Heart left ventricle (tissue), 16 donors: ENCODE measurements around the gene KLHL1. TPM values are rescaled to one million over a fixed set of nuclear protein-coding genes. Genes with fewer than 3 reads are reported as not detected.

Experiments
- ATAC-seq, 4 donors: fragments of 200-7000 bp; cut with Tn5 transposase; one replicate each; pipeline ENCODE4 v1.9.1; 2020 to 2022; ENCODE audit warnings: moderate library complexity in 4 of 4, mild to moderate bottlenecking in 3 of 4, moderate number of reproducible peaks in 1 of 4
- DNase-seq, 5 donors: peaks; one replicate each; pipeline ENCODE4 v3.0.0-alpha.2; 2020
- H3K27ac ChIP-seq, 12 donors: fragments of 200-600 bp; sonication (generic) in 4 of 12; one replicate each; pipeline versions ENCODE4 v1.5.0 to v1.8.0; 2016 to 2022; ENCODE audit warnings: mild to moderate bottlenecking in 2 of 12
- H3K27me3 ChIP-seq, 9 donors: fragments of 200-600 bp; sonication (generic) in 2 of 9; one replicate each; pipeline versions ENCODE4 v1.5.1 to v1.8.0; 2016 to 2022; ENCODE audit warnings: mild to moderate bottlenecking in 3 of 9
- H3K36me3 ChIP-seq, 9 donors: fragments of 200-600 bp; sonication (generic) in 2 of 9; one replicate each; pipeline versions ENCODE4 v1.5.0 to v1.8.0; 2018 to 2022; ENCODE audit warnings: mild to moderate bottlenecking in 2 of 9
- H3K4me1 ChIP-seq, 12 donors: fragments of 200-600 bp; sonication (generic) in 4 of 12; one replicate each; pipeline versions ENCODE4 v1.5.0 to v1.8.0; 2016 to 2022; ENCODE audit warnings: mild to moderate bottlenecking in 3 of 12
- H3K4me3 ChIP-seq, 12 donors: fragments of 200-600 bp; sonication (generic) in 4 of 12; one replicate each; pipeline versions ENCODE4 v1.5.0 to v1.8.0; 2017 to 2022; ENCODE audit warnings: mild to moderate bottlenecking in 9 of 12, moderate library complexity in 4 of 12
- H3K9me3 ChIP-seq, 12 donors: fragments of 200-600 bp; sonication (generic) in 4 of 12; one replicate each; pipeline versions ENCODE4 v1.5.0 to v1.8.0; 2016 to 2022; ENCODE audit warnings: mild to moderate bottlenecking in 1 of 12
- POLR2A ChIP-seq, 2 donors: fragments of 450-650 bp; IDR thresholded peaks; one replicate each; pipeline ENCODE4 v1.6.1; 2017; ENCODE audit warnings: antibody characterized with exemption in 2 of 2, mild to moderate bottlenecking in 2 of 2, moderate library complexity in 2 of 2
- WGBS, 4 donors: extraction: QIAGEN DNeasy Blood & Tissue Kit in 2 of 4; methylation state at CpG; one replicate each; pipeline versions ENCODE4 v1.1.5 to v1.1.7; 2013 to 2018; 5-methylcytosine and 5-hydroxymethylcytosine counted together
- intact Hi-C, 10 donors: fragments of 100-400 bp; cut with DNase I; formaldehyde crosslinking; loops; one replicate each; pipeline versions ENCODE4 v1.11.1 to v1.14.2; 2022
- polyA plus RNA-seq, 2 donors: library from polyadenylated mRNA; stranded (reverse); fragments of 200-250 nt; gene quantifications; one replicate each; pipeline ENCODE4 v1.2.3, GENCODE V29; 2013
- total RNA-seq, 9 donors: library from RNA; depleted of rRNA in 2 of 9; stranded (reverse); fragments of >200 nt in 2 of 9; fragmentation: NEBNext Ultra II Directional in 3 of 9; extraction: Animal tissue kit (Norgen Biotek cat#: 25700) in 3 of 9; gene quantifications; one replicate each; pipeline versions ENCODE4 v1.1.0 to v1.2.4, GENCODE V29; 2016 to 2023
- TF ChIP-seq, protein P1 (sequence below), 12 donors: fragments of 200-600 bp; sonication (generic) in 4 of 12; IDR thresholded peaks; one replicate each; pipeline versions ENCODE4 v1.5.0 to v1.8.0; 2018 to 2022; ENCODE audit warnings: antibody characterized with exemption in 12 of 12, mild to moderate bottlenecking in 5 of 12
- donor health status: ischemic (EF 13 %, LVEDD 7.1; RV severe dilation, severe dysfunction).
- donor health status: healthy with polysubstance abuse.
- donor health status: DM: no; HTN: yes; CAD: no.
- donor health status: DM: no; HTN: no; CAD: no.
- donor health status: ischemic (EF 25% LVEDD 6.9; RV normal size, moderate dysfunction).
- donor health status: ischemic (EF 25% LVEDD 5.7; RV mildly dilated, moderate dysfunction).
- donor health status: healthy.
- donor health status: DM: yes; HTN: yes; CAD: no.
- donor health status: ischemic (EF 35%, LVEDD 5.7; RV mildly dilated, moderate dysfunction).
- donor health status: nonischemic (EF 11% LVEDD 7.7; RV severe dilation, severe dysfunction).
- donor health status: DM: yes; HTN: yes; CAD: no.
- donor health status: PGD.
- donor health status: ischemic (EF 29% LVEDD 5.4; RV normal size, mild dysfunction).
- donor health status: nonischemic (EF 23%, LVEDD 6.1; RV moderate dilation, normal function).

Gene KLHL1
- total and polyA plus RNA-seq, 11 donors = not detected

DNA sequence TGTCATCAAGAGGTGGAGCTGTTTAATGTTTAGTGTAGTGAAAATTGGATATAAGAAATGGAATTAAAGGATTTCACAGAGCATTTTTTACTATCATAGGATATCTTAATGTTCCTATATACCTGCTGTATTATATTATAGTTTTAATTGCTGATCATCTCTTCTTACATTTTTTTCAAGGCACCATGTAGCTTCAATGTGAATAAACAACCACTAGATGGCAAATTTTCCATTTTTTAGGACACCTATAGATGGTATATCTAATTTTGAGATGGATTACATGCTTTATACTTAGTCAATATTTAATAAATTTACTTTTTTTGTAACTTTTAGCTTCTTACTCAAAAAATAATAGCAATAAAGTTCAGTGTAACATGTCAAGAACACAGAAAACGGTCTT is 9.6 kb downstream of the KLHL1 start:
- intact Hi-C loops = loop anchor here in 1 of 10 donors (10.0 kb wide), 1 partner anchor 216 kb away; no protein-coding TSS in a partner anchor
- H3K4me1 ChIP-seq = no peaks in the 10 kb centered on the region
- TF ChIP-seq, protein P1, sequence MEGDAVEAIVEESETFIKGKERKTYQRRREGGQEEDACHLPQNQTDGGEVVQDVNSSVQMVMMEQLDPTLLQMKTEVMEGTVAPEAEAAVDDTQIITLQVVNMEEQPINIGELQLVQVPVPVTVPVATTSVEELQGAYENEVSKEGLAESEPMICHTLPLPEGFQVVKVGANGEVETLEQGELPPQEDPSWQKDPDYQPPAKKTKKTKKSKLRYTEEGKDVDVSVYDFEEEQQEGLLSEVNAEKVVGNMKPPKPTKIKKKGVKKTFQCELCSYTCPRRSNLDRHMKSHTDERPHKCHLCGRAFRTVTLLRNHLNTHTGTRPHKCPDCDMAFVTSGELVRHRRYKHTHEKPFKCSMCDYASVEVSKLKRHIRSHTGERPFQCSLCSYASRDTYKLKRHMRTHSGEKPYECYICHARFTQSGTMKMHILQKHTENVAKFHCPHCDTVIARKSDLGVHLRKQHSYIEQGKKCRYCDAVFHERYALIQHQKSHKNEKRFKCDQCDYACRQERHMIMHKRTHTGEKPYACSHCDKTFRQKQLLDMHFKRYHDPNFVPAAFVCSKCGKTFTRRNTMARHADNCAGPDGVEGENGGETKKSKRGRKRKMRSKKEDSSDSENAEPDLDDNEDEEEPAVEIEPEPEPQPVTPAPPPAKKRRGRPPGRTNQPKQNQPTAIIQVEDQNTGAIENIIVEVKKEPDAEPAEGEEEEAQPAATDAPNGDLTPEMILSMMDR (IDR thresholded peaks at IDR 0.05) = peak in 6 of 12 donors; percentile 13 to 36 (median 25)
- TF ChIP-seq POLR2A (IDR thresholded peaks at IDR 0.05) = no peak
- H3K27me3 ChIP-seq = no peaks in the 10 kb centered on the region
- no peaks in the 10 kb centered on the region for H3K9me3 ChIP-seq
- no peaks in the 10 kb centered on the region for H3K36me3 ChIP-seq
- no peak overlapping the region for H3K4me3 ChIP-seq
- DNase-seq (no peak), ATAC-seq (no peak)
- no peak overlapping the region for H3K27ac ChIP-seq
- 40 to 52% (median 43%) methylated on average over 1 of the region's 1 CpG for WGBS, 4 donors

DNA sequence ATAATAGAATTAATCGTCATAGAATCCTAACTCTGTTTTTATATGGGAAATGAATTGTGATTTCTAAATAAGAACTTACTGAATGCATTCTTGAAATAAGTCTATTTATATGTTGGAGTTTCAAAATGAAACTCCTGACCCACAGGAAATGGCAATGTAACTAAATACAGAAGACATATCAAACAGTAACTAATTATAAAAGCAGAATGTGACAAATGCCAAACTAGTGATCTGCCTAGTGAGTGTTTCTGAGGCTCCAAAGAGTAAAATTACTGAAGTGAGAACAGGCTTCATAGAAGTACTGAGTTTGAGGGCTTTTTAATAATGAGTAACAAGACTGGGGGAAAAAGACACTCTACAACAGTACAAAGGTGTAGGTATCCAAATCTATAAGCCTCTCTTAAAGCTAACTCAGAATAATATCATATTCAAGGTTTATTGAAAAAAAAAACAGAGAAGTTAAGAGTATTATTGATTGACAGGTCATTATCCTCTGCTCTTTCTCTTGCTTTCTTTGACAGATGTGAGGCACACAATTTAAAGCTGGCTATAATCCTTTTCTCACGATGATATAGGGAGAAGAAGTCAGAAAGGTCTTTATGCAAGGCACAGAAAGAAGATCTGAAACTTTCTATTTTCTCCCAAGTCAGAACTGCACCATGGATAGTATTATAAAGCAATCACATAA is 18.1 kb downstream of the KLHL1 start:
- no peak for TF ChIP-seq POLR2A (IDR thresholded peaks at IDR 0.05)
- TF ChIP-seq, protein P1 (IDR thresholded peaks at IDR 0.05) = no peak
- no peaks in the 10 kb centered on the region for H3K27me3 ChIP-seq
- H3K27ac ChIP-seq = peak overlapping the region in 1 of 12 donors; percentile 16
- intact Hi-C loops = loop anchor here in 1 of 10 donors (10.0 kb wide), 1 partner anchor 225 kb away; no protein-coding TSS in a partner anchor
- peaks cover 0 to 8% (median 0%) of the 10 kb centered on the region in 12 donors for H3K4me1 ChIP-seq
- H3K4me3 ChIP-seq = no peak overlapping the region
- ATAC-seq = no peak
- no peak for DNase-seq
- H3K9me3 ChIP-seq = no peaks in the 10 kb centered on the region
- WGBS, 4 donors = 46 to 62% (median 51%) methylated on average over 2 of the region's 2 CpGs
- no peaks in the 10 kb centered on the region for H3K36me3 ChIP-seq

DNA sequence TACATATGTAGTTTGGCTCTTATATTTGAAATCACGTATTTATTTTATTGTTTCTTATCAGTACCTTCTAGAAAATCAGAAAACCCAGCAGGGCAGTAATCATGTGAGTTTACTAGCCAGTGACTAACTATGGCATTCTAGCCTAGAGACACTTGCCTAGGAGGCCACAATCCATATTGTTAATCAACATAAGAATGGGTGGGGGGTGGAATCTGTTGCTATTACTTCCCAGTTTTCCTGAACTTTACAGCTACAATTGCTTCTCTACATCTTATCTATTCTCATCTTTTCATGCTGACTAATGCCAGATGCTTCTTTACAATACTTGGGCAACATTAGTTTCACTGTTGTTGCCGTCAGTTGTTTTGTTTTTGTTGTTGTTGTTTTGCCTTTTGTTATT is 19.3 kb downstream of the KLHL1 start:
- intact Hi-C loops = no loop called here
- DNase-seq = no peak
- Histone ChIP-seq H3K4me3 (no peak overlapping the region), H3K4me1 (peaks cover 0 to 8% (median 0%) of the 10 kb centered on the region in 12 donors), H3K36me3 (no peaks in the 10 kb centered on the region), H3K27me3 (no peaks in the 10 kb centered on the region), H3K9me3 (no peaks in the 10 kb centered on the region), H3K27ac (no peak overlapping the region)
- WGBS, 4 donors = 68 to 74% (median 70%) methylated on average over 2 of the region's 2 CpGs
- no peak for ATAC-seq
- TF ChIP-seq POLR2A (IDR thresholded peaks at IDR 0.05) = no peak
- TF ChIP-seq, protein P1 (IDR thresholded peaks at IDR 0.05) = no peak

- WGBS, 4 donors = 53 to 61% (median 56%) methylated on average over 4 of the region's 4 CpGs
- Histone ChIP-seq H3K9me3 (no peaks in the 10 kb centered on the region), H3K27ac (no peak overlapping the region), H3K36me3 (no peaks in the 10 kb centered on the region), H3K27me3 (no peaks in the 10 kb centered on the region), H3K4me1 (peaks cover 0 to 8% (median 0%) of the 10 kb centered on the region in 12 donors), H3K4me3 (no peak overlapping the region)
- intact Hi-C loops = no loop called here
- no peak for TF ChIP-seq POLR2A (IDR thresholded peaks at IDR 0.05)
- TF ChIP-seq, protein P1 (IDR thresholded peaks at IDR 0.05) = no peak
- no peak for ATAC-seq
- DNase-seq = no peak
Observed at GRCh38 chr13:70087247-70087646, 21.0 kb downstream of the KLHL1 start.
